PC-9 (cell line): Measurements from ENCODE around the gene ADARB2. TPM values are rescaled to one million over a fixed set of nuclear protein-coding genes. Genes with fewer than 3 reads are reported as not detected.

Experiments used
- BruUV-seq: library from RNA; stranded (reverse); fragments of 400-500 nt; replicated peaks from 2 replicates; lab custom pipeline; 2021; lab: Mats Ljungman, UMichigan
- CTCF ChIA-PET: fragments of 300-600 bp; sonication (Branson Sonifier 250); formaldehyde crosslinking; loops from one replicate; lab custom pipeline; 2022; ENCODE audit warnings: antibody characterized with exemption; lab: Charles Lee
- POLR2A ChIA-PET: fragments of 300-600 bp; sonication (Branson Sonifier 250); formaldehyde crosslinking; loops from one replicate; lab custom pipeline; 2022; ENCODE audit warnings: antibody characterized with exemption; ENCODE audit not compliant: unreplicated experiment; lab: Charles Lee
- DNase-seq, 2 experiments: peaks; one replicate each; pipeline versions ENCODE4 v3.0.0 to v3.0.0-alpha.2; 2015 to 2022; ENCODE audit warnings: mixed read lengths in 1 of 2
- H2AFZ ChIP-seq: fragments of 200-600 bp; sonication (generic); 2 replicates; pipeline ENCODE4 v1.8.1; 2017; ENCODE audit warnings: antibody characterized with exemption
- H3F3A ChIP-seq: fragments of 200-600 bp; sonication (generic); 2 replicates; pipeline ENCODE4 v1.8.1; 2017; ENCODE audit warnings: antibody characterized with exemption, mild to moderate bottlenecking, low read depth; ENCODE audit not compliant: insufficient read depth
- H3K27ac ChIP-seq: fragments of 200-600 bp; sonication (generic); 2 replicates; pipeline ENCODE4 v1.6.1; 2016; ENCODE audit warnings: mixed run types
- H3K27me3 ChIP-seq: fragments of 200-600 bp; sonication (generic); 2 replicates; pipeline ENCODE4 v1.6.1; 2016; ENCODE audit warnings: low read depth, mixed run types; ENCODE audit not compliant: insufficient read depth
- H3K36me3 ChIP-seq: fragments of 200-600 bp; sonication (generic); 2 replicates; pipeline ENCODE4 v1.6.1; 2016; ENCODE audit warnings: low read depth, mixed run types
- H3K4me1 ChIP-seq: fragments of 200-600 bp; sonication (generic); replicated peaks from 2 replicates; pipeline ENCODE4 v1.6.1; 2016; ENCODE audit warnings: mixed run types; ENCODE audit not compliant: insufficient read depth
- H3K4me2 ChIP-seq: fragments of 200-600 bp; sonication (generic); 2 replicates; pipeline ENCODE4 v1.6.1; 2017; ENCODE audit warnings: mixed run types
- H3K4me3 ChIP-seq: fragments of 200-600 bp; sonication (generic); 2 replicates; pipeline ENCODE4 v1.6.1; 2016; ENCODE audit warnings: mixed run types
- H3K79me2 ChIP-seq: fragments of 200-600 bp; sonication (generic); 2 replicates; pipeline ENCODE4 v1.6.1; 2017; ENCODE audit warnings: low read depth, mixed run types
- H3K9me2 ChIP-seq: fragments of 200-600 bp; sonication (generic); 2 replicates; pipeline ENCODE4 v1.8.1; 2017; ENCODE audit warnings: mild to moderate bottlenecking; ENCODE audit not compliant: insufficient read depth
- H3K9me3 ChIP-seq: fragments of 200-600 bp; sonication (generic); 2 replicates; pipeline ENCODE4 v1.8.1; 2016; ENCODE audit warnings: low read depth; ENCODE audit not compliant: insufficient read depth
- H4K20me1 ChIP-seq: fragments of 200-600 bp; sonication (generic); 2 replicates; pipeline ENCODE4 v1.8.1; 2017; ENCODE audit not compliant: insufficient read depth
- EZH2 ChIP-seq: fragments of 200-600 bp; sonication (generic); IDR thresholded peaks from 2 replicates; pipeline ENCODE4 v1.8.0; 2017; ENCODE audit warnings: antibody characterized with exemption, low read depth
- intact Hi-C: fragments of 100-400 bp; cut with micrococcal nuclease; formaldehyde crosslinking; loops from one replicate; pipeline ENCODE4 v1.10.0; 2022; ENCODE audit not compliant: unreplicated experiment
- total RNA-seq: library from RNA; stranded (reverse); gene quantifications from 2 replicates; pipeline ENCODE4 v1.2.3, GENCODE V29; 2021
- TF ChIP-seq, protein P1 (sequence below): fragments of 200-600 bp; sonication (generic); conservative IDR thresholded peaks from 2 replicates; pipeline ENCODE4 v1.6.1; 2017; ENCODE audit warnings: mixed run types, antibody characterized with exemption, mild to moderate bottlenecking, moderate library complexity

The ADARB2 gene
- total RNA-seq, 1 experiment from 2014 or later = not detected

- H3K79me2 ChIP-seq = no peaks in the 10 kb centered on the region
- POLR2A ChIA-PET = no interaction called here
- no peaks in the 10 kb centered on the region for H3F3A ChIP-seq
- intact Hi-C loops = no loop called here
- DNase-seq = no peak
- peaks cover 15% of the 10 kb centered on the region for H3K27me3 ChIP-seq
- H4K20me1 ChIP-seq = no peaks in the 10 kb centered on the region
- CTCF ChIA-PET = no interaction called here
- H3K9me3 ChIP-seq = no peaks in the 10 kb centered on the region
- no peak overlapping the region for H2AFZ ChIP-seq
- H3K9me2 ChIP-seq = no peaks in the 10 kb centered on the region
- no peak overlapping the region for H3K4me2 ChIP-seq
- H3K27ac ChIP-seq = no peak overlapping the region
- no peak for TF ChIP-seq EZH2
- TF ChIP-seq, protein P1, sequence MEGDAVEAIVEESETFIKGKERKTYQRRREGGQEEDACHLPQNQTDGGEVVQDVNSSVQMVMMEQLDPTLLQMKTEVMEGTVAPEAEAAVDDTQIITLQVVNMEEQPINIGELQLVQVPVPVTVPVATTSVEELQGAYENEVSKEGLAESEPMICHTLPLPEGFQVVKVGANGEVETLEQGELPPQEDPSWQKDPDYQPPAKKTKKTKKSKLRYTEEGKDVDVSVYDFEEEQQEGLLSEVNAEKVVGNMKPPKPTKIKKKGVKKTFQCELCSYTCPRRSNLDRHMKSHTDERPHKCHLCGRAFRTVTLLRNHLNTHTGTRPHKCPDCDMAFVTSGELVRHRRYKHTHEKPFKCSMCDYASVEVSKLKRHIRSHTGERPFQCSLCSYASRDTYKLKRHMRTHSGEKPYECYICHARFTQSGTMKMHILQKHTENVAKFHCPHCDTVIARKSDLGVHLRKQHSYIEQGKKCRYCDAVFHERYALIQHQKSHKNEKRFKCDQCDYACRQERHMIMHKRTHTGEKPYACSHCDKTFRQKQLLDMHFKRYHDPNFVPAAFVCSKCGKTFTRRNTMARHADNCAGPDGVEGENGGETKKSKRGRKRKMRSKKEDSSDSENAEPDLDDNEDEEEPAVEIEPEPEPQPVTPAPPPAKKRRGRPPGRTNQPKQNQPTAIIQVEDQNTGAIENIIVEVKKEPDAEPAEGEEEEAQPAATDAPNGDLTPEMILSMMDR = no peak
- no TSS peak for BruUV-seq
- H3K4me3 ChIP-seq = no peak overlapping the region
- H3K4me1 ChIP-seq = no peaks in the 10 kb centered on the region
- H3K36me3 ChIP-seq = no peaks in the 10 kb centered on the region
Observed at GRCh38 chr10:1448252-1448930, 288.9 kb downstream of the ADARB2 start.

- Histone ChIP-seq H3K27ac (no peak overlapping the region), H3K9me3 (no peaks in the 10 kb centered on the region), H3K36me3 (no peaks in the 10 kb centered on the region), H3K4me1 (no peaks in the 10 kb centered on the region), H3K4me3 (no peak overlapping the region), H4K20me1 (no peaks in the 10 kb centered on the region), H3K27me3 (peaks cover 7% of the 10 kb centered on the region; the same call in 1 of the 2 replicates), H3K4me2 (no peak overlapping the region), H3F3A (no peaks in the 10 kb centered on the region), H3K79me2 (no peaks in the 10 kb centered on the region), H2AFZ (no peak overlapping the region), H3K9me2 (no peaks in the 10 kb centered on the region)
- ChIA-PET CTCF (no interaction called here), POLR2A (no interaction called here)
- intact Hi-C loops = no loop called here
- BruUV-seq = no TSS peak
- no peak for DNase-seq
- TF ChIP-seq, protein P1 = no peak
- TF ChIP-seq EZH2 = no peak
Observed at GRCh38 chr10:1444826-1445225, 292.5 kb downstream of the ADARB2 start.

GRCh38 chr10:1440897-1441296 lies 296.4 kb downstream of the ADARB2 start:
- CTCF ChIA-PET = no interaction called here
- H3K27me3 ChIP-seq = peaks cover 17% of the 10 kb centered on the region; the same call in 1 of the 2 replicates
- no peaks in the 10 kb centered on the region for H4K20me1 ChIP-seq
- no peaks in the 10 kb centered on the region for H3K79me2 ChIP-seq
- H3F3A ChIP-seq = no peaks in the 10 kb centered on the region
- POLR2A ChIA-PET = no interaction called here
- H3K4me2 ChIP-seq = no peak overlapping the region
- no peak overlapping the region for H2AFZ ChIP-seq
- no peak overlapping the region for H3K27ac ChIP-seq
- H3K36me3 ChIP-seq = no peaks in the 10 kb centered on the region
- TF ChIP-seq EZH2 = no peak
- TF ChIP-seq, protein P1 = no peak
- H3K4me3 ChIP-seq = no peak overlapping the region
- no peaks in the 10 kb centered on the region for H3K4me1 ChIP-seq
- no peaks in the 10 kb centered on the region for H3K9me3 ChIP-seq
- no TSS peak for BruUV-seq
- intact Hi-C loops = no loop called here
- DNase-seq = no peak
- H3K9me2 ChIP-seq = no peaks in the 10 kb centered on the region
